SIG-M5 treated with dmso at 0.1 percent for 504 hours (cell line): ENCODE measurements around the gene IMP3.
A peak's percentile ranks its signal among the peaks of the same experiment; 100 is the strongest.
"Not testable (repeated sequence)": the region's sequence is repeated elsewhere in the genome, so short reads cannot be mapped to it uniquely, and the experiment has no call there.

Experiments used
- DNase-seq: peaks from one replicate; lab custom pipeline; 2025; ENCODE audit not compliant: unreplicated experiment; lab: John Stamatoyannopoulos, UW

Gene IMP3

GRCh38 chr15:75651810-75652543, 12.0 kb upstream of the IMP3 start:
- no peak for DNase-seq

- no peak for DNase-seq
Measured at GRCh38 chr15:75650908-75651809, 11.1 kb upstream of the IMP3 start.

- no peak for DNase-seq
Measured at GRCh38 chr15:75649848-75650247, 9.8 kb upstream of the IMP3 start.

GRCh38 chr15:75649045-75649761, 9.2 kb upstream of the IMP3 start:
- no peak for DNase-seq

GRCh38 chr15:75648156-75649000, 8.4 kb upstream of the IMP3 start:
- no peak for DNase-seq

GRCh38 chr15:75647370-75648155, 7.5 kb upstream of the IMP3 start, which contains the start of gene SNX33:
SNX33 (plus strand) TSS chr15:75647912; CDS start chr15:75649103, 1,191 bp downstream.
- DNase-seq: peak; percentile 55

- DNase-seq: no peak
Measured at GRCh38 chr15:75646944-75647364, 6.9 kb upstream of the IMP3 start.

- DNase-seq: no peak
Measured at GRCh38 chr15:75646112-75646943, 6.3 kb upstream of the IMP3 start.

- no peak for DNase-seq
Measured at GRCh38 chr15:75644376-75644775, 4.4 kb upstream of the IMP3 start.

- no peak for DNase-seq
Measured at GRCh38 chr15:75641603-75642002, 1.6 kb upstream of the IMP3 start.

- no peak for DNase-seq
Measured at GRCh38 chr15:75641179-75641503, 1.1 kb upstream of the IMP3 start.

- DNase-seq: peak; percentile 68
Measured at GRCh38 chr15:75640483-75641178, 607 bp upstream of the IMP3 start.

- DNase-seq: peak; percentile 23
Measured at GRCh38 chr15:75639191-75639708, 774 bp downstream of the IMP3 start.

GRCh38 chr15:75637245-75638009, 2.6 kb downstream of the IMP3 start:
- no peak for DNase-seq

GRCh38 chr15:75636026-75636425, 4.0 kb downstream of the IMP3 start:
- DNase-seq: no peak

- not testable (repeated sequence) for DNase-seq
Measured at GRCh38 chr15:75633922-75634321, 6.1 kb downstream of the IMP3 start.

GRCh38 chr15:75631935-75632334, 8.1 kb downstream of the IMP3 start:
- DNase-seq: no peak
